HepG2 (cell line): ENCODE data around the gene PTGR3. TPM values are rescaled to one million over a fixed set of nuclear protein-coding genes. Genes with fewer than 3 reads are reported as not detected.

Source experiments
- ATAC-seq: fragments of 200-7000 bp; cut with Tn5 transposase; 3 replicates; pipeline ENCODE4 v1.9.1; 2020; ENCODE audit warnings: mild to moderate bottlenecking, moderate library complexity
- BruUV-seq: library from RNA; stranded (reverse); fragments of 400-500 nt; replicated peaks from 2 replicates; lab custom pipeline; 2021; lab: Mats Ljungman, UMichigan
- CTCF ChIA-PET: fragments of 300-600 bp; formaldehyde crosslinking; extraction: SDS; loops from one replicate; lab custom pipeline; 2021; ENCODE audit warnings: low total read pairs, inconsistent platforms, low intra/inter-chr PET ratio; lab: Yijun Ruan, JAX
- POLR2A ChIA-PET: fragments of 350-600 bp; sonication (Branson Sonifier 250); formaldehyde crosslinking; loops from one replicate; lab custom pipeline; 2020; ENCODE audit warnings: antibody characterized with exemption, inconsistent platforms; lab: Yijun Ruan, JAX
- DNase-seq: peaks from one replicate; pipeline ENCODE4 v3.0.0-alpha.2; 2015; ENCODE audit warnings: low spot score
- FAIRE-seq: peaks from 3 replicates; lab custom pipeline; 2011; peaks lifted over from hg19 to GRCh38; lab: Jason Lieb, UNC
- H2AFZ ChIP-seq: one replicate; pipeline ENCODE4 v1.6.1; 2011; ENCODE audit warnings: low read length, inconsistent platforms
- H3K27ac ChIP-seq: fragments of 300-600 bp; 3 replicates; pipeline ENCODE4 v1.8.0; 2011; ENCODE audit warnings: mixed run types, mild to moderate bottlenecking, mixed read lengths, low read length, inconsistent platforms; ENCODE audit not compliant: insufficient read depth; ENCODE audit errors: extremely low read length
- H3K27me3 ChIP-seq, 2 experiments: fragments of 200-600 bp in 1 of 2; 2 replicates in 1 of 2; 3 replicates in 1 of 2; pipeline versions ENCODE4 v1.6.0 to v1.8.0; 2011; ENCODE audit warnings: low read length in 2 of 2, mild to moderate bottlenecking in 2 of 2, moderate library complexity in 2 of 2, inconsistent platforms in 1 of 2; ENCODE audit not compliant: insufficient read depth in 2 of 2, control insufficient read depth in 1 of 2
- H3K36me3 ChIP-seq, 2 experiments: fragments of 200-600 bp in 1 of 2; replicated peaks in 1 of 2; 2 replicates in 1 of 2; 3 replicates in 1 of 2; pipeline versions ENCODE4 v1.5.1 to v1.8.0; 2011; ENCODE audit warnings: low read length in 2 of 2, inconsistent platforms in 1 of 2; ENCODE audit not compliant: insufficient read depth in 2 of 2, control insufficient read depth in 1 of 2
- H3K4me1 ChIP-seq: 2 replicates; pipeline ENCODE4 v1.5.1; 2012; ENCODE audit warnings: low read length, inconsistent platforms; ENCODE audit not compliant: insufficient read depth
- H3K4me2 ChIP-seq: 2 replicates; pipeline ENCODE4 v1.6.0; 2011; ENCODE audit warnings: low read depth, low read length, inconsistent platforms
- H3K4me3 ChIP-seq, 3 experiments: fragments of 200-600 bp in 1 of 3; sonication (generic), shearing (Covaris generic) in 1 of 3; replicated peaks in 1 of 3; 2 replicates each; pipeline ENCODE4 v1.5.1; 2011 to 2016; ENCODE audit warnings: low read length in 3 of 3, inconsistent platforms in 2 of 3, low read depth in 2 of 3, mild to moderate bottlenecking in 2 of 3, control low read depth in 1 of 3, mixed read lengths in 1 of 3; ENCODE audit not compliant: insufficient read depth in 1 of 3
- H3K79me2 ChIP-seq: one replicate; pipeline ENCODE4 v1.6.1; 2011; ENCODE audit warnings: low read length, inconsistent platforms; ENCODE audit not compliant: insufficient read depth
- H3K9ac ChIP-seq: 2 replicates; pipeline ENCODE4 v1.6.0; 2011; ENCODE audit warnings: mild to moderate bottlenecking, low read depth, low read length, inconsistent platforms; ENCODE audit not compliant: insufficient read depth
- H3K9me3 ChIP-seq: 2 replicates; pipeline ENCODE4 v1.5.1; 2012; ENCODE audit warnings: mild to moderate bottlenecking, low read length
- H4K20me1 ChIP-seq: 2 replicates; pipeline ENCODE4 v1.6.0; 2011; ENCODE audit warnings: inconsistent platforms, mild to moderate bottlenecking, low read length, moderate library complexity; ENCODE audit not compliant: insufficient read depth
- JUN ChIP-seq: sonication (generic); formaldehyde crosslinking; IDR thresholded peaks from 2 replicates; pipeline ENCODE4 v1.4.0; 2020; ENCODE audit warnings: mild to moderate bottlenecking, missing genetic modification reagents
- WGBS: methylation state at CpG from one replicate; pipeline ENCODE4 v1.1.6; 2017; ENCODE audit warnings: low lambda C conversion rate; 5-methylcytosine and 5-hydroxymethylcytosine counted together
- in situ Hi-C: cut with HindIII; loops from 2 replicates; pipeline ENCODE4 v1.10.0; 2017; ENCODE audit warnings: low pct_unique_long_range_greater_than_20kb; ENCODE audit not compliant: extremely low pct_ligation_motif_present
- intact Hi-C: fragments of 100-400 bp; cut with micrococcal nuclease; formaldehyde crosslinking; loops from one replicate; pipeline ENCODE4 v1.10.0; 2022; ENCODE audit not compliant: unreplicated experiment
- polyA plus RNA-seq, 8 experiments: library from polyadenylated mRNA; depleted of rRNA in 3 of 8; stranded (reverse) in 7 of 8; unstranded in 1 of 8; fragments of >200 nt; fragmentation: Illumina TruSeq in 4 of 8; extraction: Trizol in 4 of 8; gene quantifications; 2 replicates each; pipeline versions ENCODE4 v1.2.1 to v1.2.3, GENCODE V29; 2011 to 2016; ENCODE audit warnings: low read depth in 4 of 8, missing spikeins in 1 of 8, mixed read lengths in 1 of 8; ENCODE audit not compliant: insufficient read depth in 1 of 8
- total RNA-seq, 5 experiments: library from RNA; depleted of rRNA; stranded (reverse); fragments of >200 nt; fragmentation: Illumina TruSeq; extraction: Trizol; gene quantifications; 2 replicates each; pipeline ENCODE4 v1.2.3, GENCODE V29; 2016; ENCODE audit warnings: low read depth in 1 of 5
- TF ChIP-seq, protein P1 (sequence below): sonication (generic); formaldehyde crosslinking; IDR thresholded peaks from 2 replicates; pipeline ENCODE4 v1.5.1; 2020; ENCODE audit warnings: mild to moderate bottlenecking, missing genetic modification reagents, moderate library complexity

PTGR3 gene
- total and polyA plus RNA-seq, 2 of the 13 experiments (the other 11 are each of a cell fraction or from before 2014, with no cell fraction given) = 11.5 to 25.3 TPM

DNA sequence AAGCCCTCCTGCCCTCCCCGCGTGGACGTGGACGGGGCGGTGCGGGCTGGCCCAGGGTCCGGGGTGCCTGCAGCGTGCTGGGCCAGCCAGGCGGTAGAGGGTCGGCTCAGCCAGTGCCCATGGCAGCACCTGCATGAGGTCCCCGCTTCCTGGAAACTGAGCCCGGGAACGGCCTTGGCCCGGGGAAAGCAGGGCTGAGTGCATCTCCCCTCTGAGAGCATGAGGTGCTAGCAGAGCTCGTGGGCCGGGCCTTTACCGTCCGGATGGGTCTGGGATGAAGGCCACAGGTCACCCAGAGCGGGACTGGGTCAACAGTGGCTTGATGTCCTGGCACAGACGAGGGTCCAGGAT, 41.5 kb upstream of the PTGR3 start:
- intact Hi-C loops = no loop called here
- no peaks in the 10 kb centered on the region for H3K36me3 ChIP-seq
- FAIRE-seq (no peak), DNase-seq (no peak), ATAC-seq (peak; percentile 19; the same call in 1 of the 3 replicates)
- ChIA-PET POLR2A (no interaction called here), CTCF (no interaction called here)
- no peaks in the 10 kb centered on the region for H4K20me1 ChIP-seq
- WGBS = 91% methylated on average over 14 of the region's 20 CpGs
- BruUV-seq = no TSS peak
- H3K79me2 ChIP-seq = peaks cover 5% of the 10 kb centered on the region
- no peaks in the 10 kb centered on the region for H3K27me3 ChIP-seq
- TF ChIP-seq JUN (CRISPR knock-in tag) = no peak
- TF ChIP-seq, protein P1, sequence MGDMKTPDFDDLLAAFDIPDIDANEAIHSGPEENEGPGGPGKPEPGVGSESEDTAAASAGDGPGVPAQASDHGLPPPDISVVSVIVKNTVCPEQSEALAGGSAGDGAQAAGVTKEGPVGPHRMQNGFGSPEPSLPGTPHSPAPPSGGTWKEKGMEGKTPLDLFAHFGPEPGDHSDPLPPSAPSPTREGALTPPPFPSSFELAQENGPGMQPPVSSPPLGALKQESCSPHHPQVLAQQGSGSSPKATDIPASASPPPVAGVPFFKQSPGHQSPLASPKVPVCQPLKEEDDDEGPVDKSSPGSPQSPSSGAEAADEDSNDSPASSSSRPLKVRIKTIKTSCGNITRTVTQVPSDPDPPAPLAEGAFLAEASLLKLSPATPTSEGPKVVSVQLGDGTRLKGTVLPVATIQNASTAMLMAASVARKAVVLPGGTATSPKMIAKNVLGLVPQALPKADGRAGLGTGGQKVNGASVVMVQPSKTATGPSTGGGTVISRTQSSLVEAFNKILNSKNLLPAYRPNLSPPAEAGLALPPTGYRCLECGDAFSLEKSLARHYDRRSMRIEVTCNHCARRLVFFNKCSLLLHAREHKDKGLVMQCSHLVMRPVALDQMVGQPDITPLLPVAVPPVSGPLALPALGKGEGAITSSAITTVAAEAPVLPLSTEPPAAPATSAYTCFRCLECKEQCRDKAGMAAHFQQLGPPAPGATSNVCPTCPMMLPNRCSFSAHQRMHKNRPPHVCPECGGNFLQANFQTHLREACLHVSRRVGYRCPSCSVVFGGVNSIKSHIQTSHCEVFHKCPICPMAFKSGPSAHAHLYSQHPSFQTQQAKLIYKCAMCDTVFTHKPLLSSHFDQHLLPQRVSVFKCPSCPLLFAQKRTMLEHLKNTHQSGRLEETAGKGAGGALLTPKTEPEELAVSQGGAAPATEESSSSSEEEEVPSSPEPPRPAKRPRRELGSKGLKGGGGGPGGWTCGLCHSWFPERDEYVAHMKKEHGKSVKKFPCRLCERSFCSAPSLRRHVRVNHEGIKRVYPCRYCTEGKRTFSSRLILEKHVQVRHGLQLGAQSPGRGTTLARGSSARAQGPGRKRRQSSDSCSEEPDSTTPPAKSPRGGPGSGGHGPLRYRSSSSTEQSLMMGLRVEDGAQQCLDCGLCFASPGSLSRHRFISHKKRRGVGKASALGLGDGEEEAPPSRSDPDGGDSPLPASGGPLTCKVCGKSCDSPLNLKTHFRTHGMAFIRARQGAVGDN (CRISPR knock-in tag) = peak; percentile 15; the same call in 1 of the 2 replicates
- no peak overlapping the region for H3K27ac ChIP-seq
- H3K9ac ChIP-seq = no peak overlapping the region
- no peak overlapping the region for H3K4me3 ChIP-seq
- H3K9me3 ChIP-seq = no peaks in the 10 kb centered on the region
- no peak overlapping the region for H3K4me2 ChIP-seq
- H2AFZ ChIP-seq = no peak overlapping the region
- in situ Hi-C loops = no loop called here
- peaks cover 28% of the 10 kb centered on the region for H3K4me1 ChIP-seq
